OCI-LY7 (cell line): ENCODE measurements around the gene IFNL3.
"Not testable (repeated sequence)": the region's sequence is repeated elsewhere in the genome, so short reads cannot be mapped to it uniquely, and the experiment has no call there.

ENCODE experiments used
- EZH2phosphoT487 ChIP-seq: fragments of 200-600 bp; sonication (generic); IDR thresholded peaks from 2 replicates; pipeline ENCODE4 v1.6.1; 2018; ENCODE audit warnings: low read depth, borderline replicate concordance, mild to moderate bottlenecking, mixed run types, antibody characterized with exemption, low read length, moderate library complexity, mixed read lengths
- TF ChIP-seq, protein P1 (sequence below): fragments of 200-600 bp; sonication (generic); conservative IDR thresholded peaks from 2 replicates; pipeline ENCODE4 v1.5.1; 2014; ENCODE audit warnings: mild to moderate bottlenecking, antibody characterized with exemption, low read length, moderate library complexity, mixed read lengths

DNA sequence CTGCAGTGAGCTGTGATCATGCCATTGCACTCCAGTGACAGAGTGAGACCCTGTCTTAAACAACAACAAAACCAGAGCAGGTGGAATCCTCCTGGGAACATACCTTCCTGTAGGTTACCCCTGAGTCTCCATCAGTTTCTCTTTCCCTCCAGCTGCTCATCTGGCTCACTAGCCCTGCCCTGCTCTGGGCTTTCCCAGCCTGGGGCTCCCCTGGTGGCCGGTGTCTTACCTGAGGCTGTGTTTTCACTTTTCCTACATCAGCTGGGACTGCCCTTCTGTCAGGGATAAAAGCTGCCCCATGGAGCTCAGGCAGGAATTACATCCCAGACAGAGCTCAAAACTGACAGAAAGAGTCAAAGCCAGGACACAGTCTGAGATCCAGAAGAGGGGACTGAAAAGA is 23.3 kb upstream of the IFNL3 start, which contains the start of gene IFNL2:
- TF ChIP-seq, protein P1, sequence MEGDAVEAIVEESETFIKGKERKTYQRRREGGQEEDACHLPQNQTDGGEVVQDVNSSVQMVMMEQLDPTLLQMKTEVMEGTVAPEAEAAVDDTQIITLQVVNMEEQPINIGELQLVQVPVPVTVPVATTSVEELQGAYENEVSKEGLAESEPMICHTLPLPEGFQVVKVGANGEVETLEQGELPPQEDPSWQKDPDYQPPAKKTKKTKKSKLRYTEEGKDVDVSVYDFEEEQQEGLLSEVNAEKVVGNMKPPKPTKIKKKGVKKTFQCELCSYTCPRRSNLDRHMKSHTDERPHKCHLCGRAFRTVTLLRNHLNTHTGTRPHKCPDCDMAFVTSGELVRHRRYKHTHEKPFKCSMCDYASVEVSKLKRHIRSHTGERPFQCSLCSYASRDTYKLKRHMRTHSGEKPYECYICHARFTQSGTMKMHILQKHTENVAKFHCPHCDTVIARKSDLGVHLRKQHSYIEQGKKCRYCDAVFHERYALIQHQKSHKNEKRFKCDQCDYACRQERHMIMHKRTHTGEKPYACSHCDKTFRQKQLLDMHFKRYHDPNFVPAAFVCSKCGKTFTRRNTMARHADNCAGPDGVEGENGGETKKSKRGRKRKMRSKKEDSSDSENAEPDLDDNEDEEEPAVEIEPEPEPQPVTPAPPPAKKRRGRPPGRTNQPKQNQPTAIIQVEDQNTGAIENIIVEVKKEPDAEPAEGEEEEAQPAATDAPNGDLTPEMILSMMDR, result not testable (repeated sequence)
- TF ChIP-seq EZH2phosphoT487, result not testable (repeated sequence)
